H1 (cell line): ENCODE measurements around the gene ANAPC13. TPM values are rescaled to one million over a fixed set of nuclear protein-coding genes. Genes with fewer than 3 reads are reported as not detected.

Source experiments
- CTCF ChIA-PET: fragments of 300-600 bp; sonication (Branson Sonifier 250); formaldehyde crosslinking; loops from one replicate; lab custom pipeline; 2021; ENCODE audit not compliant: partially characterized antibody; lab: Charles Lee
- POLR2A ChIA-PET: fragments of 300-600 bp; sonication (Branson Sonifier 250); formaldehyde crosslinking; loops from one replicate; lab custom pipeline; 2021; ENCODE audit warnings: inconsistent platforms; ENCODE audit not compliant: partially characterized antibody; lab: Charles Lee
- DNase-seq, 2 experiments: peaks; one replicate each; pipeline versions ENCODE4 v3.0.0 to v3.0.0-alpha.2; 2010 to 2022; ENCODE audit warnings: low spot score in 2 of 2, low read depth in 1 of 2, mixed read lengths in 1 of 2
- FAIRE-seq: peaks from 2 replicates; lab custom pipeline; 2011; peaks lifted over from hg19 to GRCh38; lab: Jason Lieb, UNC
- H2AFZ ChIP-seq: 2 replicates; pipeline ENCODE4 v1.8.1; 2012; ENCODE audit warnings: low read length, inconsistent platforms
- H2AK5ac ChIP-seq: 2 replicates; pipeline ENCODE4 v1.6.1; 2013; ENCODE audit warnings: low read depth, low read length
- H2BK120ac ChIP-seq: replicated peaks from 2 replicates; pipeline ENCODE3; 2013; ENCODE audit warnings: low read depth, low read length, inconsistent platforms
- H2BK12ac ChIP-seq: 2 replicates; pipeline ENCODE4 v1.6.1; 2013; ENCODE audit warnings: low read depth, low read length
- H2BK15ac ChIP-seq: 2 replicates; pipeline ENCODE4 v1.6.1; 2013; ENCODE audit warnings: low read length
- H2BK20ac ChIP-seq: 2 replicates; pipeline ENCODE4 v1.6.1; 2013; ENCODE audit warnings: low read length
- H2BK5ac ChIP-seq: 2 replicates; pipeline ENCODE4 v1.6.1; 2013; ENCODE audit warnings: low read depth, low read length
- H3K14ac ChIP-seq: 2 replicates; pipeline ENCODE4 v1.6.1; 2013; ENCODE audit warnings: inconsistent platforms; ENCODE audit not compliant: insufficient read length
- H3K18ac ChIP-seq: 2 replicates; pipeline ENCODE4 v1.6.1; 2013; ENCODE audit warnings: low read length; ENCODE audit errors: extremely low read depth
- H3K23ac ChIP-seq: 2 replicates; pipeline ENCODE4 v1.6.1; 2013; ENCODE audit warnings: inconsistent platforms; ENCODE audit not compliant: insufficient read length
- H3K23me2 ChIP-seq: 2 replicates; pipeline ENCODE4 v1.6.1; 2013; ENCODE audit warnings: low read depth, low read length
- H3K27ac ChIP-seq: 2 replicates; pipeline ENCODE4 v1.6.1; 2011; ENCODE audit warnings: low read depth, low read length, inconsistent platforms
- H3K27me3 ChIP-seq, 4 experiments: replicated peaks in 1 of 4; 1 replicate in 1 of 4; 2 replicates in 3 of 4; pipeline versions ENCODE4 v1.6.1 to v1.8.1; 2011 to 2013; ENCODE audit warnings: low read length in 3 of 4, mild to moderate bottlenecking in 3 of 4, inconsistent platforms in 2 of 4, mixed read lengths in 2 of 4, moderate library complexity in 1 of 4; ENCODE audit not compliant: control insufficient read depth in 3 of 4, insufficient read depth in 3 of 4; ENCODE audit errors: extremely low read depth in 1 of 4
- H3K36me3 ChIP-seq, 4 experiments: 2 replicates each; pipeline versions ENCODE4 v1.6.1 to v1.8.1; 2011 to 2013; ENCODE audit warnings: mild to moderate bottlenecking in 4 of 4, low read length in 3 of 4, moderate library complexity in 2 of 4, control low read depth in 1 of 4, inconsistent platforms in 1 of 4; ENCODE audit not compliant: insufficient read depth in 4 of 4, control insufficient read depth in 2 of 4
- H3K4ac ChIP-seq: replicated peaks from 2 replicates; pipeline ENCODE3; 2013; ENCODE audit warnings: low read length, low read depth, mixed read lengths, inconsistent platforms; ENCODE audit not compliant: insufficient read length
- H3K4me1 ChIP-seq, 4 experiments: replicated peaks in 1 of 4; 1 replicate in 1 of 4; 2 replicates in 3 of 4; pipeline versions ENCODE4 v1.6.1 to v1.8.1; 2011 to 2013; ENCODE audit warnings: low read length in 3 of 4, inconsistent platforms in 2 of 4, mixed read lengths in 1 of 4; ENCODE audit not compliant: insufficient read depth in 4 of 4, control insufficient read depth in 3 of 4
- H3K4me2 ChIP-seq, 2 experiments: 2 replicates each; pipeline versions ENCODE4 v1.6.1 to v1.8.1; 2011 to 2013; ENCODE audit warnings: low read depth in 2 of 2, low read length in 2 of 2, control low read depth in 1 of 2, inconsistent platforms in 1 of 2, mild to moderate bottlenecking in 1 of 2; ENCODE audit not compliant: insufficient read depth in 1 of 2
- H3K4me3 ChIP-seq, 4 experiments: fragments of 200-600, 300-600 bp in 1 of 4; sonication (generic), shearing (Covaris generic), sonication (Bioruptor Twin) in 1 of 4; 2 replicates each; pipeline versions ENCODE4 v1.5.1 to v1.8.1; 2011 to 2016; ENCODE audit warnings: low read length in 4 of 4, low read depth in 3 of 4, control low read depth in 2 of 4, inconsistent platforms in 2 of 4, mild to moderate bottlenecking in 2 of 4, mixed read lengths in 1 of 4, moderate library complexity in 1 of 4; ENCODE audit not compliant: insufficient read depth in 2 of 4; ENCODE audit errors: extremely low read depth in 1 of 4
- H3K56ac ChIP-seq: replicated peaks from 2 replicates; pipeline ENCODE3; 2013; ENCODE audit warnings: low read depth, mild to moderate bottlenecking, mixed read lengths, low read length, inconsistent platforms; ENCODE audit not compliant: insufficient read length
- H3K79me1 ChIP-seq: 2 replicates; pipeline ENCODE4 v1.6.1; 2013; ENCODE audit warnings: low read depth, low read length, control low read depth
- H3K79me2 ChIP-seq, 2 experiments: 2 replicates each; pipeline versions ENCODE4 v1.6.1 to v1.8.1; 2012 to 2013; ENCODE audit warnings: low read length in 2 of 2, mild to moderate bottlenecking in 2 of 2, inconsistent platforms in 1 of 2; ENCODE audit not compliant: insufficient read depth in 2 of 2, control insufficient read depth in 1 of 2
- H3K9ac ChIP-seq, 4 experiments: replicated peaks in 1 of 4; 1 replicate in 1 of 4; 2 replicates in 3 of 4; pipeline versions ENCODE4 v1.6.1 to v1.8.1; 2011 to 2013; ENCODE audit warnings: low read depth in 3 of 4, low read length in 3 of 4, control low read depth in 2 of 4, mild to moderate bottlenecking in 2 of 4, moderate library complexity in 2 of 4, inconsistent platforms in 1 of 4; ENCODE audit errors: extremely low read depth in 1 of 4
- H3K9me3 ChIP-seq, 2 experiments: 2 replicates each; pipeline versions ENCODE4 v1.6.1 to v1.8.1; 2012 to 2013; ENCODE audit warnings: mild to moderate bottlenecking in 2 of 2, moderate library complexity in 2 of 2, control low read depth in 1 of 2, inconsistent platforms in 1 of 2, low read depth in 1 of 2, low read length in 1 of 2, mixed read lengths in 1 of 2; ENCODE audit not compliant: insufficient read depth in 2 of 2
- H4K20me1 ChIP-seq, 2 experiments: replicated peaks in 1 of 2; 2 replicates each; pipeline versions ENCODE3 to v1.8.1; 2011 to 2013; ENCODE audit warnings: inconsistent platforms in 2 of 2, low read length in 2 of 2, mild to moderate bottlenecking in 1 of 2; ENCODE audit not compliant: insufficient read depth in 2 of 2, control insufficient read depth in 1 of 2
- H4K5ac ChIP-seq: 2 replicates; pipeline ENCODE4 v1.6.1; 2013; ENCODE audit warnings: low read length, low read depth, mixed read lengths, inconsistent platforms; ENCODE audit not compliant: insufficient read length
- H4K8ac ChIP-seq: 2 replicates; pipeline ENCODE4 v1.8.0; 2013; ENCODE audit warnings: mild to moderate bottlenecking, moderate library complexity, low read length, inconsistent platforms; ENCODE audit not compliant: insufficient read depth; ENCODE audit errors: extremely low read depth
- H4K91ac ChIP-seq: replicated peaks from 2 replicates; pipeline ENCODE3; 2013; ENCODE audit warnings: low read length, mixed read lengths, inconsistent platforms; ENCODE audit not compliant: insufficient read length
- E2F6 ChIP-seq: IDR thresholded peaks from 2 replicates; pipeline ENCODE4 v1.6.1; 2012; ENCODE audit warnings: inconsistent platforms
- JUN ChIP-seq: IDR thresholded peaks from 2 replicates; pipeline ENCODE4 v1.6.1; 2011; ENCODE audit warnings: low read depth, mild to moderate bottlenecking, improper control_type of control experiment, low read length
- MAX ChIP-seq: IDR thresholded peaks from 2 replicates; pipeline ENCODE4 v1.6.1; 2012; ENCODE audit warnings: inconsistent platforms
- POLR2AphosphoS5 ChIP-seq: IDR thresholded peaks from 2 replicates; pipeline ENCODE4 v1.6.1; 2011; ENCODE audit warnings: low read depth, low read length
- POU5F1 ChIP-seq: IDR thresholded peaks from 2 replicates; pipeline ENCODE4 v1.6.1; 2011; ENCODE audit warnings: low read depth, mild to moderate bottlenecking, low read length, moderate library complexity
- RBBP5 ChIP-seq: IDR thresholded peaks from 2 replicates; pipeline ENCODE4 v1.7.1; 2012; ENCODE audit warnings: low read depth, mild to moderate bottlenecking, inconsistent platforms, low read length, moderate library complexity, borderline replicate concordance
- RFX5 ChIP-seq: IDR thresholded peaks from 2 replicates; pipeline ENCODE4 v1.6.1; 2011; ENCODE audit warnings: low read depth, low read length, improper control_type of control experiment, borderline replicate concordance
- RXRA ChIP-seq: IDR thresholded peaks from 2 replicates; pipeline ENCODE4 v1.6.1; 2011; ENCODE audit warnings: low read depth, mild to moderate bottlenecking, low read length, moderate library complexity; ENCODE audit not compliant: insufficient read depth
- WGBS, 2 experiments: shearing (Covaris generic) in 1 of 2; methylation state at CpG; one replicate each; pipeline versions ENCODE4 v1.1.6 to v1.1.7; 2013 to 2015; ENCODE audit warnings: low lambda C conversion rate in 2 of 2, mixed read lengths in 2 of 2, inconsistent platforms in 1 of 2, low coverage in 1 of 2, missing lambda C conversion rate in 1 of 2; ENCODE audit not compliant: insufficient replicate concordance in 2 of 2, insufficient coverage in 1 of 2, insufficient read length in 1 of 2; ENCODE audit errors: extremely low coverage in 1 of 2, missing lambda C conversion rate in 1 of 2; 5-methylcytosine and 5-hydroxymethylcytosine counted together
- polyA plus RNA-seq, 7 experiments: library from polyadenylated mRNA; depleted of rRNA in 3 of 7; stranded (reverse) in 5 of 7; unstranded in 2 of 7; fragments of >200 nt in 5 of 7; fragments of 200-250 nt in 2 of 7; gene quantifications; 1 replicate in 5 of 7; 2 replicates in 1 of 7; 4 replicates in 1 of 7; pipeline versions ENCODE4 v1.2.1 to v1.2.3, GENCODE V29; 2011 to 2013; ENCODE audit warnings: missing spikeins in 2 of 7, mixed read lengths in 2 of 7
- total RNA-seq: library from RNA; stranded (reverse); fragmentation: NEBNext Ultra II Directional; extraction: Animal tissue kit (Norgen Biotek cat#: 25700); gene quantifications from 2 replicates; pipeline ENCODE4 v1.2.1, GENCODE V29; 2021

ANAPC13 gene
- total and polyA plus RNA-seq, 2 of the 8 experiments (the other 6 are each of a cell fraction or from before 2014, with no cell fraction given), result 33.3 to 34.0 TPM

DNA sequence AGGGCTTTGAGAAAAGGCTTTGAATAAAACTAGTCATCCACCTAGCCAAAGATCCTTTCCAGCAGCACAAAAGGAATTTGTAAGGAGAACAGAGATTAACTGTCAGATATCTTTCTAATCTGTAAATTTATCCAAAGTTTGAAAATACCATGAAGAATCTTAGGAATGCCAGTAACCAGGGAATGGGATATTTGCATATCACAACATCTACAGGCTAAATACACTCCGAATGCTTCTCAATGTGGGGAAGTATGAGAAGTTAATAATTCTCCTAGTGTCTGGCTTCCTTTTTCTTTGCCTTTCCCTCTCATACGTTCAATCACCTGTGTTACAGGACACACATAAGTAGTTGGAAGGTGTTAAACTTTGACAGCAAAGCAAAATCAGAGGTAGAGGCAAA is 7.8 kb downstream of the ANAPC13 start:
- Histone ChIP-seq H2BK20ac (no peak overlapping the region), H3K79me1 (no peaks in the 10 kb centered on the region), H3K14ac (no peak overlapping the region), H2BK12ac (no peak overlapping the region), H3K23ac (no peak overlapping the region), H2AFZ (no peak overlapping the region), H3K4me2 (no peak overlapping the region), H3K27me3 (no peaks in the 10 kb centered on the region), H3K79me2 (no peaks in the 10 kb centered on the region), H2BK120ac (no peak overlapping the region), H3K36me3 (peaks cover 13 to 52% (median 36%) of the 10 kb centered on the region in 4 experiments), H3K9ac (no peak overlapping the region), H4K20me1 (peaks cover 0 to 2% of the 10 kb centered on the region in 2 experiments), H2BK5ac (no peak overlapping the region), H3K23me2 (no peaks in the 10 kb centered on the region), H2BK15ac (no peak overlapping the region), H4K8ac (no peak overlapping the region), H4K91ac (no peak overlapping the region), H3K9me3 (no peaks in the 10 kb centered on the region), H2AK5ac (no peak overlapping the region), H3K4me3 (no peak overlapping the region), H3K18ac (no peak overlapping the region), H3K4ac (no peak overlapping the region), H3K4me1 (peaks cover 0 to 3% (median 1%) of the 10 kb centered on the region in 4 experiments; a peak in 3 of 7 replicates), H3K27ac (no peak overlapping the region), H4K5ac (no peak overlapping the region), H3K56ac (no peak overlapping the region)
- TF ChIP-seq MAX, result no peak
- TF ChIP-seq POLR2AphosphoS5, result no peak
- no peak for TF ChIP-seq E2F6
- no peak for TF ChIP-seq POU5F1
- TF ChIP-seq JUN, result no peak
- TF ChIP-seq RXRA, result no peak
- no peak for TF ChIP-seq RBBP5
- no peak for TF ChIP-seq RFX5
- no peak for DNase-seq
- POLR2A ChIA-PET, result interaction anchor here (1.0 to 4.7 kb wide), 7 partner anchors 104 to 165 kb away, joined by 3 to 24 read pairs (median 7); partner anchors contain the start of gene AMOTL2
- 81% methylated on average over 2 of the region's 2 CpGs; no CpG with 5 or more reads in 1 of the 2 experiments for WGBS, 2 experiments
- no peak for FAIRE-seq
- CTCF ChIA-PET, result interaction anchor here (0.8 to 11.3 kb wide), 11 partner anchors 8 to 179 kb away, joined by 3 to 138 read pairs (median 5); no protein-coding TSS in a partner anchor
